Sigmoid colon (tissue), 3 donors: ENCODE measurements around the gene LPCAT2.

Experiments used
- POLR2A ChIP-seq, 2 donors: fragments of 450-650 bp; IDR thresholded peaks; one replicate each; pipeline ENCODE4 v1.6.1; 2016; ENCODE audit warnings: antibody characterized with exemption in 2 of 2, mild to moderate bottlenecking in 2 of 2, moderate library complexity in 2 of 2
- TF ChIP-seq, protein P1 (sequence below), 4 experiments: fragments of 450-650 bp in 3 of 4; fragments of 200-600 bp in 1 of 4; IDR thresholded peaks; one replicate each; pipeline ENCODE4 v1.5.1; 2016 to 2019; ENCODE audit warnings: antibody characterized with exemption in 4 of 4, mild to moderate bottlenecking in 3 of 4, moderate library complexity in 2 of 4

DNA sequence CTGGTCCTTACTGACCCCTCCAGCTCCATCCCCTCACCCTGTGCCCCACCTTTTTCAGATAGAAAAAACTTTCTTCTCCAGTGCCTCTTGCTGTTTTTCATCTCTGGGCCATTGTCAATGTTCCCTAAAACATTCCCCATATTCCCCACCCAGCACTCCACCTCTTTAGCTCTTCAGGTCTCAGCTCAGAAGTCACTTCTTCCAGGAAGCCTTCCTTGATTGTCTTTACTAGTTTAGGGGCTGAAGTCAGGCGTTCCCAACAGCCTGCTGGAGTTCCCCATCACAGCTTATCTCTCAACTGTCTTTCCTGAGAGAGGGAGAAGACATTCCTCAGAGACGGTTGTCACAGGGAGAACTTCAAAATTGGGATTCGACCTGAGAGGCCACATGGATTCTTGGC, 31.1 kb upstream of the LPCAT2 start:
- TF ChIP-seq, protein P1, sequence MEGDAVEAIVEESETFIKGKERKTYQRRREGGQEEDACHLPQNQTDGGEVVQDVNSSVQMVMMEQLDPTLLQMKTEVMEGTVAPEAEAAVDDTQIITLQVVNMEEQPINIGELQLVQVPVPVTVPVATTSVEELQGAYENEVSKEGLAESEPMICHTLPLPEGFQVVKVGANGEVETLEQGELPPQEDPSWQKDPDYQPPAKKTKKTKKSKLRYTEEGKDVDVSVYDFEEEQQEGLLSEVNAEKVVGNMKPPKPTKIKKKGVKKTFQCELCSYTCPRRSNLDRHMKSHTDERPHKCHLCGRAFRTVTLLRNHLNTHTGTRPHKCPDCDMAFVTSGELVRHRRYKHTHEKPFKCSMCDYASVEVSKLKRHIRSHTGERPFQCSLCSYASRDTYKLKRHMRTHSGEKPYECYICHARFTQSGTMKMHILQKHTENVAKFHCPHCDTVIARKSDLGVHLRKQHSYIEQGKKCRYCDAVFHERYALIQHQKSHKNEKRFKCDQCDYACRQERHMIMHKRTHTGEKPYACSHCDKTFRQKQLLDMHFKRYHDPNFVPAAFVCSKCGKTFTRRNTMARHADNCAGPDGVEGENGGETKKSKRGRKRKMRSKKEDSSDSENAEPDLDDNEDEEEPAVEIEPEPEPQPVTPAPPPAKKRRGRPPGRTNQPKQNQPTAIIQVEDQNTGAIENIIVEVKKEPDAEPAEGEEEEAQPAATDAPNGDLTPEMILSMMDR (IDR thresholded peaks at IDR 0.05) = no peak
- no peak for TF ChIP-seq POLR2A (IDR thresholded peaks at IDR 0.05)
